Glomerular endothelial cell (primary cell): ENCODE measurements around the gene NAP1L1. TPM values are rescaled to one million over a fixed set of nuclear protein-coding genes. Genes with fewer than 3 reads are reported as not detected.

Experiments
- DNase-seq: peaks from one replicate; pipeline ENCODE4 v3.0.0-alpha.2; 2011; ENCODE audit warnings: low read depth, low spot score; ENCODE audit errors: extremely low read depth
- total RNA-seq: library from RNA; depleted of rRNA; stranded (reverse); fragments of >200 nt; gene quantifications from 2 replicates; pipeline ENCODE4 v1.2.3, GENCODE V29; 2015

NAP1L1 gene
- total RNA-seq, 1 donor from 2014 or later: 316 TPM

GRCh38 chr12:76023069-76023690 lies 61.3 kb downstream of the NAP1L1 start:
- no peak for DNase-seq

GRCh38 chr12:76022506-76022905 lies 62.0 kb downstream of the NAP1L1 start:
- no peak for DNase-seq

GRCh38 chr12:76020731-76021672 lies 63.5 kb downstream of the NAP1L1 start:
- DNase-seq: no peak

GRCh38 chr12:76020281-76020680 lies 64.2 kb downstream of the NAP1L1 start:
- no peak for DNase-seq

GRCh38 chr12:76018672-76019071 lies 65.8 kb downstream of the NAP1L1 start:
- no peak for DNase-seq

GRCh38 chr12:76018111-76018510 lies 66.4 kb downstream of the NAP1L1 start:
- no peak for DNase-seq

GRCh38 chr12:76014007-76014406 lies 70.5 kb downstream of the NAP1L1 start:
- no peak for DNase-seq

GRCh38 chr12:76013603-76014002 lies 70.9 kb downstream of the NAP1L1 start:
- no peak for DNase-seq

- DNase-seq: no peak
Observed at GRCh38 chr12:76012644-76013043, 71.8 kb downstream of the NAP1L1 start.

GRCh38 chr12:76010732-76011458 lies 73.6 kb downstream of the NAP1L1 start:
- no peak for DNase-seq

GRCh38 chr12:76008428-76008827 lies 76.1 kb downstream of the NAP1L1 start:
- DNase-seq: no peak

- DNase-seq: no peak
Observed at GRCh38 chr12:76007640-76008039, 76.8 kb downstream of the NAP1L1 start.

GRCh38 chr12:76006028-76006925 lies 78.2 kb downstream of the NAP1L1 start:
- DNase-seq: no peak

- no peak for DNase-seq
Observed at GRCh38 chr12:76003355-76003638, 81.2 kb downstream of the NAP1L1 start.

- DNase-seq: no peak
Observed at GRCh38 chr12:76002598-76003354, 81.7 kb downstream of the NAP1L1 start.

- DNase-seq: no peak
Observed at GRCh38 chr12:75998292-75999063, 86.0 kb downstream of the NAP1L1 start.

GRCh38 chr12:75997658-75998057 lies 86.8 kb downstream of the NAP1L1 start:
- DNase-seq: no peak

- DNase-seq: no peak
Observed at GRCh38 chr12:75996861-75997447, 87.5 kb downstream of the NAP1L1 start.

- no peak for DNase-seq
Observed at GRCh38 chr12:75995691-75996090, 88.8 kb downstream of the NAP1L1 start.
